ENCODE measurements around the gene SRPK2.

- no peak for TF ChIP-seq EZH2 (IDR thresholded peaks at IDR 0.05)
- no peak for TF ChIP-seq FOXP2 (optimal IDR thresholded peaks at IDR 0.05; ENCODE audit: control extremely low read depth, extremely low read length, insufficient read depth)
- no peak for TF ChIP-seq POLR2AphosphoS5 (IDR thresholded peaks at IDR 0.05; ENCODE audit: borderline replicate concordance, low read depth, low read length)
Measured at GRCh38 chr7:105316578-105317344, 72.0 kb downstream of the SRPK2 start.

All from SK-N-MC (cell line).